GM18507 (cell line): ENCODE data around the gene FGF8.
A peak's percentile ranks its signal among the peaks of the same experiment; 100 is the strongest.

Source experiments
- DNase-seq: peaks from one replicate; pipeline ENCODE4 v3.0.0; 2011; ENCODE audit warnings: low read depth; ENCODE audit not compliant: insufficient read length; ENCODE audit errors: extremely low spot score
- FAIRE-seq: peaks from 2 replicates; lab custom pipeline; 2011; peaks lifted over from hg19 to GRCh38; lab: Jason Lieb, UNC

FGF8 gene

DNA sequence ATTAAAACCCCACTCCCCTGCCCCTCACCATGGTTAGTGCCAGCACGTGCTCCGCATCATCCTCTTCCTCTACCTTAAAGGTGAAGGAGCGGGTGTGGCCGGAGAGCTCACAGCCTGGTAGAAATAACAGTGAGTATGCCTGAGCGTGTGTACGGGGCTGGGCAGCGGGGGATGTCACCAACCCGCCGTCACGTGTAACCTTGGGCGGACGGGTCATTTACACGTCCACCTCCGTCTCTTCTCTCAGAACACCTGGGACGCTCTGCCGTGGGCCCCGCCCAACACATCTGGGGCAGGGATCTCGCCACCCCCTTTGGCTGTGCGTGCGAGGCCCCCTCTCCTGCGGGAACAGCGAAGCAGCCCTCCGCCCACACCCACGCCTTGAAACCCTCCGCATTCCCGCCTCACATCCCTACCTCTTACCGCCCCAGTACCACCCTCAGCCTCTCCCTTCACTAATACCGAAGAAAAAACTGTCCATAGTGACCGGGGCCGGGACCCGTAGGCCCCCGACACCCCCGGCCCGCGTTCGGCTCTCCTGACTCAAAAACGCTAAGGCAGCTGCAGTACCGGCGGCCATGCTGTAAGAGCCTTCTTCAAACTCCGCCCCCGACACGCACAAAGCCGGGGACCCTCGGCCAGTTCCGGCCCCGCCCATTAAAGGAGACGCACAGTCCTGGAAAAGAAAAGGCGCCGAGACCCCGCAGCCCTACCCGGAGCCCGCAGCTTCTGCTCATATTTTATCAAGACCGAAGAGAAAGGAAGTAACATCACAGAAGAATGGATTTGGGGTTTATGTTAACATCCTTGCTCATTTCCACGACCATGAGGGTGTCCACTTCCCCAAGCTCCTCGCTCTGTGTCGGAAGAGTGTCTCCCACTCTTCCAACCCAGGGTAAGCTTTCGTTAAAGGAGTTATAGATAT lies 7.2 kb upstream of the FGF8 start, which contains the start of gene NPM3:
Gene NPM3, minus strand, starts transcription at position 636 of the 925 bp plus-strand sequence. Its CDS starts 56 bp downstream, at position 580.
- DNase-seq, result peak; percentile 87
- peak; percentile 75 for FAIRE-seq

DNA sequence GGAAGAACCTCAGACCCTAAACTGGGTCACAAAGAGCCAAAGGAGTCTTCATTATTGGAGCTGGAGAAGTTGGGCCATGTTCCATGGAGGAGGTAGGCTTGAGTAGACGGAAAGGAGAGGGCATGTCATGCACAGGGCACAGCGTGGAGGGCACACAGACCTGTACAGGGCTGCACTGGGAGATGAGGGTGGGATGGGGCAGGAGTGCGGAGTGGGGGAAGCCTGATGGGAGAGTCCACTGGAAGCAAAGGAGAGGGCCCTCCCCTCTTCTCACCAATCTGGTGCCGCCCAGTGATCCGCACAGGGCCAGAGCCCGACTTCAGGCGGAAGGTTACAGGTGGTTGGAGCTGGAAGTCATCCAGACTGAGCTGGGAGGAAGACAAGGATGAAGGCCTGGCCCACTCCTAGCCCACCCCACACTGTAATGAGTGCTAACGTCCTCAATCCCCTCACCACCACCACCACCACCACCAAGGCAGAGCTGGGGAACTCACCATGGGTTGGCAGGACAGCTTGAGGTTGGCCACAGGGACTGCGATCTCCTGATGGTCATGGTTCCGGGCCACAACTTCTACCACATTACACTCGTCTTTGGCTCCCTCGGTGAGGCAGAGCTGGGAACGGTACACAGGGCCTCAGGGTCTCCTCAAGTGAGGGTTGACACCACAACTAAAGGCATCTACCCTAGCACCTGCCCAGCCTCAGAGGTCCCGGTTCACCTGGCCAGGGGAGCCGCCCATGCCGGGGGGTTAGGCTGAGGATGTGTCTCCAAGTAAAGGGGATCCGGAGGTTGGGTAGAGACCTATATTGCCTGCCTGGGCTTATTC lies 6.3 kb upstream of the FGF8 start:
- DNase-seq (no peak), FAIRE-seq (no peak)

DNA sequence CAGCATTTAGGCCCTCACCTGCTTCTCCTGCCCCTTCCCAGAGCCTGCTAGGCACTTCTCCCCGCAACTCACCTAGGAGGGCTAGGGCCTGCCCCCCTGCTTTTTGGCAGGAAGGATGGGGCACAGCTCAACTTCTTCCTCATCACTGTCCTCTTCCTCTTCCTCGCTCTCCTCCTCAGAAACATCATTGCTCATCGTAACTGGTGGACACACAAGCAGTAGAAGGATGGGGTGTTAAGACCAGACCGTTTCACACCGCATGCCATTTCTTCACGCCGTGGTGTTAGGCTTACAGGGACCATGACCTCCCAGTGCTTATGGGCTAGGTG lies 5.7 kb upstream of the FGF8 start:
- no peak for DNase-seq

DNA sequence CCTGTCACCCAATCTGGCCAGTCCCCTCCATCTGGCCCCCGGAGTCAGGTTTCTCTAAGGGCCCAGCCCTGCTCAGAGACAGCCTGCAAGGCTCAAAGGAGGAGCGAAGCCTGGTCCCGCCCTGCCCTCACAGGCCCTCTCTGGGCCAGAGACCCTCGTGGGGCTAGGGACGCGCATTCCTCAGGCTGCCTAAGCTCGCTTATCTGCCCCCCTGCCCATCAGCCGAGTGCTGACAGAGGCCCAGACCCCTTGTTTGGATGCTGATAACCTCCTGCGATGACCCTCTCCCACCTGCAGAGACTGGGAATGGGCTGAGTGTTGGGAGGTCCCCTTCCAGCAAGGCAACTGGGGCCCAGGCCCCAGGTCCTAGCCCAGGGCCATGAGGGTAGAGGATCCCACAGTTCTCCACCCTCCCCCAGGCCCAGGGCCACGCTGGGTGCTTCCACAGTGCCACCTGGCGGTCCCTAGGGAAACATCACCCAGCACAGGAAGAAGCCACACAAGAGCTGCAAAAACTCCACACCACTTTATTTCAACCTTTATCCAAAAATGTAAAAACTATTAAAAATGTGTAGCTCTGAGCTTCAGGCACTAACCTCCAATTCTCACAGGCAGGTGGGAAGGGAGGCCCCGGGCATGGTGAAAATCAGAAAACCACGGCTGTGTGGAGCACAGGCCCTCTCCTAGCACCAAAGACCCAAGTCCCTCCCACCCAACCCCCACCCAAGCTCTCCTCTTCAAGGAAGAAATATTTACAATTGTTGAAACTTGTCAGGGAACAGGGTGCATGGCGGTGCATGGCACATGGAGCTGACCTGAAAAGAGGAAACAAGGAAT lies 5.1 kb upstream of the FGF8 start:
- DNase-seq (peak; percentile 72), FAIRE-seq (peak; percentile 80)

More for the DNA sequence above, 5.7 kb upstream of the FGF8 start:
- no peak for FAIRE-seq

DNA sequence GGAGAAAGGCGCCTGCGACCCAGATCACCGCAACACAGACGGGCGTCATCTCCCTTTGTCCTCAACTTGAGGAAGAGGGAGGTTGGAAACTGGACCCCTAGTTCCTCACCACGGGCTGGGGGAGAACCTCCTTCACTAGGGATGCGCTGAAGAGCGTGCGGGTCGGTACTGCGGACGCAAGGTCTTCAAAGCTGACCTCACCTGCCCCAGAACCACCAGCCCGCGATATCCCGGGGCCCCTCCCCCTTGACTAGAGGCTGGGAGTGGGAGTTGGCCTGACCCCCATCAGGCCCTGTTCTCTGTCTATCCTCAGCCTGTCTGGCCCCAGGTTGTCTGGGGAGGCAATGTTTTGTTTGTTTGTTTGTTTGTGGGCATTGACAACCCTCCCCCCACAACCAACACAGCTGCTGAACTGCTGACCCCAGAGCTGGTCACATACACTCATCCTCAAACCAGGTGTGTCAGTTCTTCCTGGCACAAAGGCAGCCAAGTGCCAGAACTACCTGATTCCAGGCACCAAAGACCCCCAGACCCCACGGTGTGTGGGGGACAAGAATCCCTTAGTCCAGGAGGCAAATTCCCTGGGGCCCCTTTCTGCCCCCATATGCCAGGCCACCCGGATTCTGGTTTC lies 4.4 kb upstream of the FGF8 start:
- no peak for FAIRE-seq
- no peak for DNase-seq

DNA sequence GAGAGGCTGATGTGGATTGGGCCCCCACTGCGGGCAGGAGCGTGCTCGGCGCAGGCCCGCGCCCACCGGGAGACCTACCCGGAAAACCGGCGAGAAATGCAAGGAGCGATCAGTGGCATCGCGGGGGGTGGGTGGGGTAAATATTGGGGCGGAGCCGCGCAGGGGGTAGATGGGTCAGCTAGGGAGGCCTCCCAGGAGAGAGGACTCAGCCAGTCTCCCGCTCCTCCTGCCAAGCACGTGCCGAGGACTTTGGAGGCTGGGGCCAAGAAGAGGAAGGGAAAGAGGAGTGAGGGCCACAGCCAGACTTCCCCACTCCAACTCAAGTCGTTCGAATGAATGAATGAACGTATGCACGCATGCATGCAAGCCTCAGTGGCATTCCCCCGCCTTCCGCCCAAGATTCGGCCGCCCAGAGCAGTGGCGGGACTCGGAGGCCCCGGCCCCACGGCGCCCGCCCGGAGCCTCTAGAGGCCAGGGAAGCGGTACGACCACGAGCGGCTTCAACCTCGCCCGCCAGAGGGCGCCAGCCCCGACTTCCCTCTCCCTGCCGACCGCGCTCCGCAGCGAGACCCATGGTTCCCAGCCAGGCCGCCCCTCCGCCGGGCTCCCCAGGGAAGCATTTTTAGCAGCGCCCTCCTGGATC lies 3.8 kb upstream of the FGF8 start:
- DNase-seq (peak; percentile 75), FAIRE-seq (peak; percentile 76)

DNA sequence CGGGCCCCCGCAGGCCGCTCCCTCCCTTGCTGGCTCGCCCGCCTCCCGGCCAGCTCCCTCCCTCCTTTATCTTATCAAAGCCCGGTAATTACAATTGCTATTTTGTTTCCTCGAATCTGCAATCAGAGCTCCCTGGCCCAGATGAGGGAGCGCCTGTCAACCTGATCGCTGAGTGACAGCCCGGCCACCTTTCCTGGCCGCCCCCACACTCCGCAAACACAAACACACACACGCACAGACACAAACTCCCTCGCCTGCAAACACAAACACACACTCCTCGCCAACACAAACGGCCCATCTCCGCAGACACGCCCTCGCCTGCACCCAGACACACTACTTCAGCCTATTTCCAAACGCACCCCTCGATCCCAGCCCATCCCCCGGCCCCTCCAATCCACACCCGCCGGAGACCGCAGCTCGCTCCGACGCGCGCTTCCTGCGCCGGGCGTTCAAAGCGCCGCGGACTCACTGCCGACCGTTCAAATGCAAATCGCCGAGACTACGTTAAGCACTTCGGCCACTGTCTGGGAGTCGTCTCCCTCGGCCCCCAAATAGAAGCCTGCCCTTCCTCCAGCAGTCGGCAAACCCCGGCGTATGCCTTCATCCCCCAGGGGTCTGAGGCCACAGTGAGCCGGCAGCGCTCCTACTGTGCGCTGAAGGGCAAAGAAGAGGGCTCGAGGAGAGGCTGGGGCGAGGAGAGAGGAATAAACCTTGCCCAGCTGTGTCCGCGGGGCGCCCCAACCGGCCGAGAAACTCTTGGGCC lies 3.0 kb upstream of the FGF8 start:
- DNase-seq (no peak), FAIRE-seq (peak; percentile 81)

DNA sequence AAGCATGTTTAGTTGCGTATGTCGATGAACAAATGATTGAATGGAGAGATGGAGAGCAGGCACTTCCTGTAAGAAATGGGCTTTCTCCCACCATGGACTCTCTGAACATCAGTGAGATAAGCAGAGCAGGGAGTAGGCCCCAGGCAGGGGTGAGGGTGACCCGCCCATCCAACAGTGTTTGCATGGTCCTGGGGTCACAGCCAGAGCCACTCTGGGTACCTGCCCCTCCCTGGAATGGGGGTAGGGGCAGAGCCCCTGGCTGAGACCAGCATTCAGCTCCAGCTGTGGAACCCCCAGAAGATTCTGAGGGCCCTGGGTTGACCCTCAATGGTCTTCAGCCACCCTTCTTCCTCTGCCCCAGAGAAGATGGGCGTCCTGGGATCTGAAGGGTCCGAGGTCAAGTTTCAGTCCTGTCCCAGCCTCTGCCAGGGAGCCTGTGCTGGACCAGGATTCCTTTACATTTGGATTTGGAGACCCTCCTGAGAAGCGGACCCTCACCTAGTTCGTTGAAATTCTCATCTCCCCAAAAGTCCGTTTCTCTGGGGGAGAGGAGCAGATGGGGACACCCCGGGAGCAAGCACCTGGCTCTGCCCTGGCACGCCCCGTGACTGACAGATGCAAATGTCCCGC lies 2.4 kb upstream of the FGF8 start:
- FAIRE-seq (no peak), DNase-seq (no peak)

DNA sequence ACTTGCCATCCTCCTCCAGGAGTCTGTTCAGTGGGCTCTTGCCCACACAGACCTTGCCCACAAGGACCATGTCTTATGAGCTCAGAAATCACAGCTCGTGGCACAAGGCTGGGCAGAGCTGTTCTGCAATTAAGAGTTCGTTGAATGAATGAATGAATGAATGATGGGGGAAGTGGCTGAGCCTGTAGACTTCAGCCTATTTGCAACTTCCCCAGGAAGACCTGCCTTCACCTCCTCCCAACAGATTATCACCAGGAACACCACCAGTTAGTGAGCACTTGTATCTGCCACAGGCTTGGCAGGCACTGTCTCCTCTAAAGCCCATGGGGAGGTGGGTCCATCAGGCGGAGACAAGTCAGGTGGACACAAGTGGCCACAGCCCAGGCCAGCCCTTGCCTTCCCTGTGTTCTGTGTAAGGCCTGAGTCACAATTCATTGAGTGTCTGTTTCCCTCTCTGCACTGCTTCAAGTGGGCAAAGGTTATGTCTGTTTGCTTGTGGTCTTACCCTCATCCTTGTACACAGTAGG lies 1.8 kb upstream of the FGF8 start:
- FAIRE-seq (no peak), DNase-seq (no peak)

DNA sequence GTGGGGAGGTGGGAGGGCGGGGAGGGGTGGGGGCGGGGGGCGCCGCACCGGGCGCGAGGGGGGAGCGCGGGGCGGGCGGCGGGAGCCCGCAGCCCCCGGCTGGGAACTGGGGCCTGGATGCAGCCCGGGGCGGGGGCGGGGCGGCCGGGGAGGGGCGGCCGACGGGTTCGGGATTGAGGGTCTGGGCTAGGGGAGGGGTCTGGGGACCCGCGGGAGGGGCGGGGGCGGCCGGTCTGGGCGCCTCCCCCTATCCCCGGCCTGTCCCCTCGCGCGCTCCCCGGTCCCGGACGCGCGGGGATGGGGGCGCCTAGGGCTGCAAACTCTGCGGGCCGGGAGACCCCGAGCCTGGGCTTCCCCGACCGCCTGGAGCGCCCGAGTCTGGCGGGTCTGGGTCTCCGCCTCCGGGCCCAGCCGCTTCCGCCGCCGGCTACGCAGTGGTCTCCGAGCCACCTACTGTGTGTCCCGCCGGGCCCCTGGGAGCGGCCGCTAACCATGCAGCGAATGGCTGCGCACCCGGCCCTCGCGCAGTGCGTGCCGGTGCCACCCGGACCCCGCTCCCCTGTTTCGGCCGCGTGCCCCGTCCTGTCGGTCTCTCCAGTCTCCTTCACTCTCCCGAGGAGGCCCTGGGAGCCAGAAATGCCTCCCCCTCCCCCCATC lies 375 bp upstream of the FGF8 start:
- FAIRE-seq, result no peak

DNA sequence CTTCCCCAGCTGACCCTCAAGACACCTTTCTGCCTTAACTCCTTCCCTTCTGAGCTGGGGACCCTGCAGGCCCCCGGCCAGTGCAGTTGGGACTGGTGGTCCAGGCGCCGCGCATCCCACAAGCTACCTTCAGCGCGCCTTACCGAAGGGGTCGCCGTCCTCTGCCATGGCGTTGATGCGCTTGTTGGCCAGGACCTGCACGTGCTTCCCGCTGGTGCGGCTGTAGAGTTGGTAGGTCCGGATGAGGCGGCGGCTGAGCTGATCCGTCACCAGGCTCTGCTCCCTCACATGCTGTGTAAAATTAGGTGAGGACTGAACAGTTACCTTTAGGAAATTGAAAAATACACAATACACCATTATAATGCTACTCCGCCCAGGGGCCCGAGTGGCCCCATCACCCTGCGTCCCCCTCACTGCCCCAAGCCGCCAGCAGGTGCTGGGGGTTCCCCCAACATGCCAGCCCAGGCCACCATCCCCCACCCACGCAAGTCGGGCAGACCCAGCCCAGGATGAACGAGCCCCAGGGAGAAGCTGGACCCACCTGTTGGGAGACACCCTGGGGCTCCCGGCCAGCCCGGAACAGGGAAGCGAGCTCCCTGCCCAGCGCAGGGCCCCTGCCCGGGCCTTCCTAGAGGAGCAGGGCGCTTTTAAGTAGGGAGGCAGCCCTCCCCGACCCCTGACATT lies 1.2 kb downstream of the FGF8 start:
- no peak for DNase-seq
- FAIRE-seq, result no peak

More for the DNA sequence above, 375 bp upstream of the FGF8 start:
- no peak for DNase-seq

DNA sequence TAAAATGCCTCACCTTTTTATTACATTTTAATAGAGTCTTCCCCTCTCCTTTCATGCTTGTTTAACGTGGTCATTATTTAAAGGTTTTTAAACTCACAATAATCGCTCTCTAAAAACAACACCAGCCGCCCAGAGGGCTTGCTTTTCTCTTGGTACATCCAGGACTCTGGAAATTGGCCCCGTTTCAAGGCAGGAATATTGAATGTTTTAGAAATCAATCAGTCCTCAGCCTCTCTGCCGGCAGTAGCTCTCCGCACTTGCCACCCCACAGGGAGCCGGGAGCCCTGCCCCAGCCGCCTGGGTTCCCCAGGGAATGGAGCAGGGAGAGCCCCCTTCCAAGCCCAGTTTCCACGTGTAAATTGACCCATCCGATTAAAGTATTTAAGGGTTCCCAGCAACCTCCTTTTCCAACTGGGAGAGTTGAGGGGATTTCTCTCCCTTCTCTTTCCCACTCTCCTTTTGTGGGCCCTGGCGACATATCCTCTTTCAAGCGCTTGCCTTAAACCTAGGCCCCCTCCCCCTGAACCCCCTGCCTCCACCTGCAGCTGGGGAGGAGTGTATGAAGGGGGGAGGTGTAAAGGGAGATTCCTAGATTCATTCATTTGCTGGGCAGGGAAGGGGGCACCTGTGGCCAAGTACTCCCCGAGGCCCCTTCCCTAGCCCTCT lies 1.9 kb downstream of the FGF8 start:
- no peak for FAIRE-seq
- no peak for DNase-seq

DNA sequence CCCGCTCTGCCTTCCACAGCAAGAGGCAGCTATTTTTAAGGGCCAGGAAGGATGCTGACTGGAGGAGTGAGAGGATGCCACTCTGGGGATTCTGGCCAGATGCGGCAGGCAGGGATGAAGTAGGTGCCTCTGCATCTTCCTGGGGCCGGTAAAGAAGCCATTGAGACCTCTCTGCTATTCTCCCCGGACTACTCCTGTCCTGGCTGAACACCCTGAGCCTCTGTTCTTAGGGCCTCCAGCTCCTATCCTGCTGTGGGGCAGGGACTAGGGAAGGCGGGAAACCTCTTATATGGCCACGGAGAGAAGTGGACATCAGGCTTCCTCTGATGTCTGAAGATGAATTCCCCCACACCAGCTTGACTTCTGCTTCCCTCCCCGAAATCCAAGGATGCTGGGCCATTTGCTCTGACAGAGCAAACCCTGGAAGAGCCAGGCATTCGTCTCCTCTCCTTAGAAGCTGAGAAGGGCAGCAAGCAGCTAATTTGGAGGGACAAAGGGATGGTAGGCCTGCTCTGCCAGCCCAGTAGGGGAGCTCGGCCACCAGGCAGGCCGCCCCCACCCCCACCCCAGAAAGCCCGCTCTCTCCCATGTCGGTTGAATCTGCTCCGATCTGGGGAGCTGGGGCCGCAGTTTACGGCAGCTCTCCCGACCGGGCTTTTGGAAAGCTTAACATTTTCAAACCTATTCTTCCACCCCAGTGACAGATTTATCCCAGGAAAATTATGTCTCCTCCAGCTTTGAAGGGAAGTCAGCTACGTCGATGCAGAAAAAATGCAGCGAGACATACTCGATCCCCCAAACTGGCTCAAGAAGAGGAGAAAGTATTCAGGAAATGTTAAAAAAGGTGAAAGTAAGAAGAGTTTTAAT lies 2.8 kb downstream of the FGF8 start:
- FAIRE-seq (no peak), DNase-seq (no peak)

DNA sequence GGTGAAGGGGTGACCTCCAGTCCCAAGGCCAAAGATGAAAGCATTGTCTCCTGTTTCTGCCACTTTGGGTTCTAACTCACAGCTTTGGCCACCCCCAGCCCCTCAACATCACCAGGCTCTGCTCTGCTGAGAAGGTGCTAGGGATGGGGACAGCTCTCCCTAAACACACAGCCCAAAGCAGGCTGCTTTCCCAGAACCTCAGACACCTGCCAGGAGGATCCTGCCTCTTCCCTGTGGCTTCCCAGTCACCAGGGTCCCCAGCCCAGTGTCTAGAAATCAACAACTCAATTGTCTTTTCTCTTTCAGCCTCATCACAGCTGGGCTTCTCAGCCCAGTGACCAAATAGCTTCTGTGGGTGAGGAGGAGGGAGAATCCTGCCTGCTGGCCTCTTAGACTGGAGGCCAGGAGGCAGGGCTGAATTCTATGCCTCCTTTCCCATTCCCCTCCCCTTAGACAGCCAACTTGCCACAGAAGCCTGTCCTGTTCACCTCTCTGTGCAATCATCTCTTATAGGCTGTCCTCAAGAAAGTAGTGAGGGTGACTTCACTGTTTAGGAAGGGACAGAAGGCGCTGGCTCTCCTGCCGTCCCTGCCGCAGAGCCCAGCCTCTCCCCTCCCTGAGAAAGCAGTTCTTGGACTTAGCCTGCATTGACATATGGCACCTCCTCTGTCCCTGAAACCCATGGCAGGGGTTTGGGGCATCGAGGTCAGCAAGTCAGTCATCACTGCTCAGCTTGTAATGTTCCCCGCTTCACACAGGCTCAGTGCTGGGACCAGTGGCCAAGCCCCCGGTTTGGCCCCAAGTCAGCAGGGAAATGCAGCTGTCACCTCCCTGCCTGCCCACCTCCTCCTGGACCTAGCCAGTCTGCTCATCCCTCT lies 3.7 kb downstream of the FGF8 start:
- FAIRE-seq, result no peak

More for the DNA sequence above, 3.7 kb downstream of the FGF8 start:
- DNase-seq, result no peak
